HG02938 (cell line): Measurements from ENCODE around the gene CNTLN.
"Not testable (repeated sequence)": the region's sequence is repeated elsewhere in the genome, so short reads cannot be mapped to it uniquely, and the experiment has no call there.

ENCODE experiments used
- ATAC-seq: cut with Tn5 transposase; IDR thresholded peaks from one replicate; pipeline ENCODE4 v1.9.1; 2021; ENCODE audit warnings: mild to moderate bottlenecking, moderate library complexity; ENCODE audit not compliant: unreplicated experiment

CNTLN gene

GRCh38 chr9:17397166-17397728 lies 262.4 kb downstream of the CNTLN start:
- ATAC-seq, result not testable (repeated sequence)

GRCh38 chr9:17398350-17398749 lies 263.5 kb downstream of the CNTLN start:
- no peak for ATAC-seq

GRCh38 chr9:17401858-17402257 lies 267.0 kb downstream of the CNTLN start:
- ATAC-seq, result no peak

- ATAC-seq, result no peak
Observed at GRCh38 chr9:17402309-17402708, 267.5 kb downstream of the CNTLN start.

GRCh38 chr9:17403539-17403938 lies 268.7 kb downstream of the CNTLN start:
- no peak for ATAC-seq

- ATAC-seq, result no peak
Observed at GRCh38 chr9:17414986-17415385, 280.1 kb downstream of the CNTLN start.

- no peak for ATAC-seq
Observed at GRCh38 chr9:17422994-17423680, 288.3 kb downstream of the CNTLN start.

- no peak for ATAC-seq
Observed at GRCh38 chr9:17423681-17424011, 288.8 kb downstream of the CNTLN start.

GRCh38 chr9:17425384-17425783 lies 290.5 kb downstream of the CNTLN start:
- no peak for ATAC-seq

- ATAC-seq, result no peak
Observed at GRCh38 chr9:17433526-17433925, 298.7 kb downstream of the CNTLN start.

- no peak for ATAC-seq
Observed at GRCh38 chr9:17436854-17437253, 302.0 kb downstream of the CNTLN start.

- no peak for ATAC-seq
Observed at GRCh38 chr9:17437813-17438212, 303.0 kb downstream of the CNTLN start.

GRCh38 chr9:17445126-17445525 lies 310.3 kb downstream of the CNTLN start:
- not testable (repeated sequence) for ATAC-seq

GRCh38 chr9:17453751-17454150 lies 318.9 kb downstream of the CNTLN start:
- ATAC-seq, result no peak

- no peak for ATAC-seq
Observed at GRCh38 chr9:17462869-17463464, 328.1 kb downstream of the CNTLN start.

- ATAC-seq, result no peak
Observed at GRCh38 chr9:17470036-17470813, 335.4 kb downstream of the CNTLN start.

- no peak for ATAC-seq
Observed at GRCh38 chr9:17472126-17472525, 337.3 kb downstream of the CNTLN start.

GRCh38 chr9:17476401-17476800 lies 341.6 kb downstream of the CNTLN start:
- peak; percentile 74 for ATAC-seq

GRCh38 chr9:17477816-17478215 lies 343.0 kb downstream of the CNTLN start:
- no peak for ATAC-seq

- ATAC-seq, result no peak
Observed at GRCh38 chr9:17480966-17481365, 346.1 kb downstream of the CNTLN start.

GRCh38 chr9:17481565-17481964 lies 346.7 kb downstream of the CNTLN start:
- ATAC-seq, result no peak

GRCh38 chr9:17484906-17485305 lies 350.1 kb downstream of the CNTLN start:
- no peak for ATAC-seq
